Neural crest cell (in vitro differentiated cells): Measurements from ENCODE around the gene APPBP2. TPM values are rescaled to one million over a fixed set of nuclear protein-coding genes. Genes with fewer than 3 reads are reported as not detected.
A peak's percentile ranks its signal among the peaks of the same experiment; 100 is the strongest.

ENCODE experiments used
- DNase-seq: peaks from one replicate; pipeline ENCODE4 v3.0.0; 2021; ENCODE audit warnings: low read depth, mixed read lengths, low spot score
- H3K27ac Mint-ChIP-seq: one replicate; pipeline ENCODE4 v1.8.0; 2021; ENCODE audit warnings: mild to moderate bottlenecking, mixed read lengths; ENCODE audit not compliant: unreplicated experiment
- H3K27me3 Mint-ChIP-seq: 2 replicates; pipeline ENCODE4 v1.8.0; 2021; ENCODE audit warnings: low read depth, mild to moderate bottlenecking, mixed read lengths
- H3K36me3 Mint-ChIP-seq: 2 replicates; pipeline ENCODE4 v1.8.0; 2021; ENCODE audit warnings: low read depth, mild to moderate bottlenecking, mixed read lengths
- H3K4me1 Mint-ChIP-seq: 2 replicates; pipeline ENCODE4 v1.8.0; 2021; ENCODE audit warnings: mixed read lengths
- H3K4me3 Mint-ChIP-seq: one replicate; pipeline ENCODE4 v1.8.0; 2021; ENCODE audit warnings: mild to moderate bottlenecking, mixed read lengths
- H3K9me3 Mint-ChIP-seq: 2 replicates; pipeline ENCODE4 v1.8.0; 2021; ENCODE audit warnings: mixed read lengths
- CTCF ChIP-seq: fragments of 200-600 bp; sonication (generic); conservative IDR thresholded peaks from 2 replicates; pipeline ENCODE4 v1.5.0; 2021; ENCODE audit warnings: antibody characterized with exemption, mild to moderate bottlenecking
- total RNA-seq: library from RNA; stranded (reverse); gene quantifications from 2 replicates; pipeline ENCODE4 v1.2.1, GENCODE V29; 2021

Gene APPBP2
- total RNA-seq, 1 donor from 2014 or later, result 59.2 TPM

- no peak for DNase-seq
- TF ChIP-seq CTCF, result no peak
- peak overlapping the region; percentile 12 for H3K27ac Mint-ChIP-seq
Observed at GRCh38 chr17:60508384-60508980, 17.6 kb downstream of the APPBP2 start.

GRCh38 chr17:60506312-60506711 is 19.7 kb downstream of the APPBP2 start:
- TF ChIP-seq CTCF, result no peak
- peaks cover 8% of the 10 kb centered on the region for H3K4me1 Mint-ChIP-seq
- DNase-seq, result no peak

More at GRCh38 chr17:60508384-60508980, 17.6 kb downstream of the APPBP2 start:
- no peak overlapping the region for H3K4me3 Mint-ChIP-seq
- H3K27me3 Mint-ChIP-seq, result no peaks in the 10 kb centered on the region
- H3K9me3 Mint-ChIP-seq, result no peaks in the 10 kb centered on the region
- peaks cover 8% of the 10 kb centered on the region for H3K36me3 Mint-ChIP-seq
- H3K4me1 Mint-ChIP-seq, result peaks cover 8% of the 10 kb centered on the region

GRCh38 chr17:60502145-60502544 is 23.9 kb downstream of the APPBP2 start:
- TF ChIP-seq CTCF, result no peak
- no peak overlapping the region for H3K27ac Mint-ChIP-seq
- no peaks in the 10 kb centered on the region for H3K9me3 Mint-ChIP-seq
- no peak overlapping the region for H3K4me3 Mint-ChIP-seq
- H3K36me3 Mint-ChIP-seq, result peaks cover 11% of the 10 kb centered on the region
- H3K4me1 Mint-ChIP-seq, result peaks cover 5% of the 10 kb centered on the region
- H3K27me3 Mint-ChIP-seq, result no peaks in the 10 kb centered on the region
- no peak for DNase-seq

More at GRCh38 chr17:60506312-60506711, 19.7 kb downstream of the APPBP2 start:
- Mint-ChIP-seq H3K36me3 (peaks cover 5% of the 10 kb centered on the region), H3K27ac (no peak overlapping the region), H3K27me3 (no peaks in the 10 kb centered on the region), H3K9me3 (no peaks in the 10 kb centered on the region), H3K4me3 (no peak overlapping the region)

- H3K27me3 Mint-ChIP-seq, result no peaks in the 10 kb centered on the region
Observed at GRCh38 chr17:60501589-60501988, 24.5 kb downstream of the APPBP2 start.

GRCh38 chr17:60496041-60496440 is 30.0 kb downstream of the APPBP2 start:
- peaks cover 43% of the 10 kb centered on the region for H3K36me3 Mint-ChIP-seq

More at GRCh38 chr17:60501589-60501988, 24.5 kb downstream of the APPBP2 start:
- Mint-ChIP-seq H3K4me1 (peaks cover 5% of the 10 kb centered on the region), H3K9me3 (no peaks in the 10 kb centered on the region), H3K4me3 (no peak overlapping the region), H3K27ac (no peak overlapping the region), H3K36me3 (peaks cover 15% of the 10 kb centered on the region)
- DNase-seq, result no peak
- no peak for TF ChIP-seq CTCF

More at GRCh38 chr17:60496041-60496440, 30.0 kb downstream of the APPBP2 start:
- Mint-ChIP-seq H3K4me3 (no peak overlapping the region), H3K4me1 (no peaks in the 10 kb centered on the region), H3K9me3 (peaks cover 6% of the 10 kb centered on the region), H3K27ac (no peak overlapping the region), H3K27me3 (no peaks in the 10 kb centered on the region)
- no peak for DNase-seq
- TF ChIP-seq CTCF, result no peak
